T1000 (cell line): ENCODE results near the gene DAPK1.

Experiments
- DNase-seq: peaks from one replicate; lab custom pipeline; 2025; ENCODE audit warnings: mixed read lengths; lab: John Stamatoyannopoulos, UW

The DAPK1 gene

GRCh38 chr9:87569008-87569509, 71.4 kb downstream of the DAPK1 start:
- DNase-seq: no peak

GRCh38 chr9:87569518-87569917, 71.9 kb downstream of the DAPK1 start:
- no peak for DNase-seq

GRCh38 chr9:87570000-87570908, 72.6 kb downstream of the DAPK1 start:
- no peak for DNase-seq

GRCh38 chr9:87572719-87573118, 75.1 kb downstream of the DAPK1 start:
- no peak for DNase-seq

GRCh38 chr9:87573841-87574342, 76.2 kb downstream of the DAPK1 start:
- DNase-seq: no peak

GRCh38 chr9:87577746-87578145, 80.1 kb downstream of the DAPK1 start:
- DNase-seq: no peak

- DNase-seq: no peak
Measured at GRCh38 chr9:87578625-87579024, 81.0 kb downstream of the DAPK1 start.

- DNase-seq: no peak
Measured at GRCh38 chr9:87579781-87580541, 82.3 kb downstream of the DAPK1 start.

- no peak for DNase-seq
Measured at GRCh38 chr9:87580941-87581438, 83.3 kb downstream of the DAPK1 start.

GRCh38 chr9:87581513-87581912, 83.8 kb downstream of the DAPK1 start:
- no peak for DNase-seq

GRCh38 chr9:87581949-87582637, 84.4 kb downstream of the DAPK1 start:
- no peak for DNase-seq

- DNase-seq: no peak
Measured at GRCh38 chr9:87584326-87584725, 86.7 kb downstream of the DAPK1 start.

GRCh38 chr9:87585123-87585855, 87.6 kb downstream of the DAPK1 start:
- DNase-seq: no peak

- DNase-seq: no peak
Measured at GRCh38 chr9:87586731-87587355, 89.2 kb downstream of the DAPK1 start.

- no peak for DNase-seq
Measured at GRCh38 chr9:87587356-87587745, 89.7 kb downstream of the DAPK1 start.

- DNase-seq: no peak
Measured at GRCh38 chr9:87587864-87588263, 90.2 kb downstream of the DAPK1 start.

- no peak for DNase-seq
Measured at GRCh38 chr9:87588339-87588738, 90.7 kb downstream of the DAPK1 start.

- no peak for DNase-seq
Measured at GRCh38 chr9:87590996-87591395, 93.3 kb downstream of the DAPK1 start.

GRCh38 chr9:87592554-87593358, 95.1 kb downstream of the DAPK1 start:
- DNase-seq: no peak
